Keratinocyte (primary cell): ENCODE data around the gene STN1. TPM values are rescaled to one million over a fixed set of nuclear protein-coding genes. Genes with fewer than 3 reads are reported as not detected.

Experiments used
- DNase-seq: peaks from one replicate; pipeline ENCODE4 v3.0.0-alpha.2; 2011; ENCODE audit warnings: low read depth, missing footprints, low spot score
- FAIRE-seq: peaks from 2 replicates; lab custom pipeline; 2011; peaks lifted over from hg19 to GRCh38; lab: Jason Lieb, UNC
- H2AFZ ChIP-seq: 2 replicates; pipeline ENCODE4 v1.6.0; 2012; ENCODE audit warnings: low read length, control low read depth, inconsistent platforms; ENCODE audit not compliant: control insufficient read depth
- H3K27ac ChIP-seq: 2 replicates; pipeline ENCODE4 v1.5.1; 2011; ENCODE audit warnings: low read length; ENCODE audit not compliant: control insufficient read depth, insufficient read depth
- H3K27me3 ChIP-seq: 3 replicates; pipeline ENCODE4 v1.6.0; 2011; ENCODE audit warnings: low read length; ENCODE audit not compliant: control insufficient read depth, insufficient read depth; ENCODE audit errors: extremely low read depth
- H3K36me3 ChIP-seq, 2 experiments: 2 replicates in 1 of 2; 3 replicates in 1 of 2; pipeline ENCODE4 v1.5.1; 2011; ENCODE audit warnings: low read length in 2 of 2, mild to moderate bottlenecking in 1 of 2; ENCODE audit not compliant: control insufficient read depth in 2 of 2, insufficient read depth in 2 of 2; ENCODE audit errors: extremely low read depth in 1 of 2
- H3K4me1 ChIP-seq: 3 replicates; pipeline ENCODE4 v1.5.1; 2011; ENCODE audit warnings: low read length; ENCODE audit not compliant: control insufficient read depth, insufficient read depth; ENCODE audit errors: extremely low read depth
- H3K4me2 ChIP-seq: 3 replicates; pipeline ENCODE4 v1.6.0; 2011; ENCODE audit warnings: low read depth, low read length; ENCODE audit not compliant: control insufficient read depth, insufficient read depth; ENCODE audit errors: extremely low read depth
- H3K4me3 ChIP-seq, 3 experiments: fragments of 200-600 bp in 1 of 3; sonication (generic) in 1 of 3; 2 replicates in 2 of 3; 3 replicates in 1 of 3; pipeline ENCODE4 v1.5.1; 2011 to 2016; ENCODE audit warnings: low read length in 3 of 3, mild to moderate bottlenecking in 3 of 3, control low read depth in 2 of 3, inconsistent platforms in 1 of 3, low read depth in 1 of 3, mixed read lengths in 1 of 3, mixed run types in 1 of 3, moderate library complexity in 1 of 3; ENCODE audit not compliant: control insufficient read depth in 2 of 3, insufficient read depth in 2 of 3; ENCODE audit errors: extremely low read depth in 1 of 3
- H3K79me2 ChIP-seq: 2 replicates; pipeline ENCODE4 v1.6.0; 2012; ENCODE audit warnings: low read length; ENCODE audit not compliant: control insufficient read depth, insufficient read depth
- H3K9ac ChIP-seq: 3 replicates; pipeline ENCODE4 v1.6.0; 2011; ENCODE audit warnings: low read length; ENCODE audit not compliant: control insufficient read depth, insufficient read depth; ENCODE audit errors: extremely low read depth
- H3K9me1 ChIP-seq: 3 replicates; pipeline ENCODE4 v1.6.0; 2011; ENCODE audit warnings: low read length; ENCODE audit not compliant: control insufficient read depth, insufficient read depth; ENCODE audit errors: extremely low read depth
- H3K9me3 ChIP-seq: 2 replicates; pipeline ENCODE4 v1.5.1; 2012; ENCODE audit warnings: low read depth, low read length; ENCODE audit not compliant: control insufficient read depth
- H4K20me1 ChIP-seq: 3 replicates; pipeline ENCODE4 v1.6.0; 2011; ENCODE audit warnings: low read length; ENCODE audit not compliant: control insufficient read depth, insufficient read depth; ENCODE audit errors: extremely low read depth
- CTCF ChIP-seq, 3 experiments: IDR thresholded peaks in 1 of 3; conservative IDR thresholded peaks in 1 of 3; optimal IDR thresholded peaks in 1 of 3; 2 replicates in 2 of 3; 3 replicates in 1 of 3; pipeline versions ENCODE3 to v1.5.1; 2011; ENCODE audit warnings: low read length in 3 of 3, mild to moderate bottlenecking in 3 of 3, moderate library complexity in 2 of 3, control low read depth in 1 of 3, inconsistent platforms in 1 of 3; ENCODE audit not compliant: insufficient read depth in 2 of 3; ENCODE audit errors: extremely low read depth in 1 of 3
- EZH2 ChIP-seq: IDR thresholded peaks from one replicate; pipeline ENCODE4 v1.6.1; 2012; ENCODE audit warnings: inconsistent platforms, mild to moderate bottlenecking, low read length, moderate library complexity
- dilution Hi-C: fragments of 300-500 bp; cut with MboI; formaldehyde crosslinking; loops from one replicate; pipeline ENCODE4 v1.7.0; 2020; ENCODE audit warnings: low sequenced_read_pairs; ENCODE audit not compliant: extremely low pct_ligation_motif_present
- polyA plus RNA-seq, 5 experiments: library from polyadenylated mRNA; depleted of rRNA in 3 of 5; stranded (reverse) in 3 of 5; stranded (forward) in 1 of 5; unstranded in 1 of 5; fragments of >200 nt; gene quantifications; 1 replicate in 1 of 5; 2 replicates in 3 of 5; 3 replicates in 1 of 5; pipeline versions ENCODE4 v1.2.1 to v1.2.3, GENCODE V29; 2011 to 2012; ENCODE audit warnings: missing spikeins in 2 of 5, low read depth in 1 of 5, low replicate concordance in 1 of 5

STN1 gene
- polyA plus RNA-seq, 1 donor (not counting 4 experiments of a cell fraction or from before 2014, with no cell fraction given) = 29.0 TPM

- H3K27ac ChIP-seq = peak overlapping the region; percentile 69
- FAIRE-seq = no peak
- peaks cover 6% of the 10 kb centered on the region for H3K9me3 ChIP-seq
- H2AFZ ChIP-seq = peak overlapping the region; percentile 32
- dilution Hi-C loops = no loop called here
- H4K20me1 ChIP-seq = no peaks in the 10 kb centered on the region
- DNase-seq = no peak
- peak overlapping the region; percentile 96 for H3K4me2 ChIP-seq
- H3K9ac ChIP-seq = peak overlapping the region; percentile 72
- peak overlapping the region; percentile 63 to 74 (median 71) for H3K4me3 ChIP-seq
- peaks cover 29% of the 10 kb centered on the region for H3K4me1 ChIP-seq
- H3K9me1 ChIP-seq = no peaks in the 10 kb centered on the region
- peaks cover 28% of the 10 kb centered on the region for H3K79me2 ChIP-seq
- H3K27me3 ChIP-seq = no peaks in the 10 kb centered on the region
- no peak for TF ChIP-seq EZH2
- TF ChIP-seq CTCF (optimal IDR thresholded peaks at IDR 0.05 in 1 of 3, IDR thresholded peaks at IDR 0.05 in 1 of 3, conservative IDR thresholded peaks at IDR 0.05 in 1 of 3; ENCODE audit: extremely low read depth in 1 of 3, insufficient read depth in 2 of 3, low read length in 3 of 3) = no peak
- H3K36me3 ChIP-seq = peaks cover 0 to 5% of the 10 kb centered on the region in 2 experiments
These were observed 507 bp downstream of the STN1 start for GRCh38 chr10:103917302-103918052.

- FAIRE-seq (no peak), DNase-seq (no peak)
- peaks cover 0 to 5% of the 10 kb centered on the region in 2 experiments for H3K36me3 ChIP-seq
- TF ChIP-seq EZH2 (no peak), CTCF (optimal IDR thresholded peaks at IDR 0.05 in 1 of 3, IDR thresholded peaks at IDR 0.05 in 1 of 3, conservative IDR thresholded peaks at IDR 0.05 in 1 of 3; ENCODE audit: extremely low read depth in 1 of 3, insufficient read depth in 2 of 3, low read length in 3 of 3) (no peak)
- peak overlapping the region; percentile 96 for H3K4me2 ChIP-seq
- H3K27ac ChIP-seq = peak overlapping the region; percentile 69
- no peak overlapping the region for H2AFZ ChIP-seq
- no peaks in the 10 kb centered on the region for H3K9me1 ChIP-seq
- peaks cover 6% of the 10 kb centered on the region for H3K9me3 ChIP-seq
- H3K27me3 ChIP-seq = no peaks in the 10 kb centered on the region
- H3K9ac ChIP-seq = peak overlapping the region; percentile 72
- H3K4me1 ChIP-seq = peaks cover 29% of the 10 kb centered on the region
- H3K79me2 ChIP-seq = peaks cover 28% of the 10 kb centered on the region
- H3K4me3 ChIP-seq = peak overlapping the region; percentile 63 to 74 (median 71)
- H4K20me1 ChIP-seq = no peaks in the 10 kb centered on the region
- dilution Hi-C loops = no loop called here
These were observed 1.1 kb downstream of the STN1 start for GRCh38 chr10:103916876-103917275.
